ENCODE measurements around the gene CEMIP.
"Not testable (repeated sequence)": the region's sequence is repeated elsewhere in the genome, so short reads cannot be mapped to it uniquely, and the experiment has no call there.

CEMIP gene

GRCh38 chr15:80953001-80953952 is 174.1 kb downstream of the CEMIP start:
- no peak for DNase-seq (ENCODE audit: low read depth)

GRCh38 chr15:80953953-80954778 is 175.0 kb downstream of the CEMIP start:
- DNase-seq (ENCODE audit: low read depth) = no peak

- not testable (repeated sequence) for DNase-seq (ENCODE audit: low read depth)
Measured at GRCh38 chr15:80955571-80956452, 176.6 kb downstream of the CEMIP start.

DNA sequence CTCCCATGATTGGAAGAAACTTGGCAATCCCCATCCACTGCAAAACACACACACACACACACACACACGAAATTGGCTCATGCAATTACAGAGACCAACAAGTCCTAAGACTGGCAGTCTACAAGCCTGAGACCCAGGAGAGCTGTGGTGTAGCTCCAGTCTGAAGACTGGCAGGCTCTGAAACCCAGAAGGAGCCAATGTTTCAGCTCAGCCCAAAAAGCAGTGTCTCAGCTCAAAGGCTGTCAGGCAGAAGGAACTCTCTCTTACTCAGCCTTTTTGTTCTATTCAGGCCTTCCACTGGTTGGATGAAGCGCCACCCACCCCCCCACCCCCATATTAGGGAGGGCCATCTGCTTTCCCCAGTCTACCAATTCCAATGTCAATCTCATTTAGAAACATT is 178.4 kb downstream of the CEMIP start:
- no peak for DNase-seq (ENCODE audit: low read depth)

- no peak for DNase-seq (ENCODE audit: low read depth)
Measured at GRCh38 chr15:80957976-80958375, 178.8 kb downstream of the CEMIP start.

GRCh38 chr15:80958818-80959495 is 179.8 kb downstream of the CEMIP start:
- no peak for DNase-seq (ENCODE audit: low read depth)

DNA sequence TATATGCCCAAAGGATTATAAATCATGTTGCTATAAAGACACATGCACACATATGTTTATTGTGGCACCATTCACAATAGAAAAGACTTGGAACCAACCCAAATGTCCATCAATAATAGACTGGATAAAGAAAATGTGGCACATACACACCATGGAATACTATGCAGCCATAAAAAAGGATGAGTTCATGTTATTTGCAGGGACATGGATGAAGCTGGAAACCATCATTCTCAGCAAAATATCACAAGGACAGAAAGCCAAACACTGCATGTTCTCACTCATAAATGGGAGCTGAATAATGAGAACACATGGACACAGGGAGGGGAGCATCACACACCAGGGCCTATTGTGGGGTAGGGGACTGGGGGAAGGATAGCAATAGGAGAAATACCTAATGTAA is 186.3 kb downstream of the CEMIP start:
- not testable (repeated sequence) for DNase-seq (ENCODE audit: low read depth)

GRCh38 chr15:80966431-80967197 is 187.4 kb downstream of the CEMIP start:
- no peak for DNase-seq (ENCODE audit: low read depth)

GRCh38 chr15:80967451-80967850 is 188.3 kb downstream of the CEMIP start:
- DNase-seq (ENCODE audit: low read depth) = no peak

DNA sequence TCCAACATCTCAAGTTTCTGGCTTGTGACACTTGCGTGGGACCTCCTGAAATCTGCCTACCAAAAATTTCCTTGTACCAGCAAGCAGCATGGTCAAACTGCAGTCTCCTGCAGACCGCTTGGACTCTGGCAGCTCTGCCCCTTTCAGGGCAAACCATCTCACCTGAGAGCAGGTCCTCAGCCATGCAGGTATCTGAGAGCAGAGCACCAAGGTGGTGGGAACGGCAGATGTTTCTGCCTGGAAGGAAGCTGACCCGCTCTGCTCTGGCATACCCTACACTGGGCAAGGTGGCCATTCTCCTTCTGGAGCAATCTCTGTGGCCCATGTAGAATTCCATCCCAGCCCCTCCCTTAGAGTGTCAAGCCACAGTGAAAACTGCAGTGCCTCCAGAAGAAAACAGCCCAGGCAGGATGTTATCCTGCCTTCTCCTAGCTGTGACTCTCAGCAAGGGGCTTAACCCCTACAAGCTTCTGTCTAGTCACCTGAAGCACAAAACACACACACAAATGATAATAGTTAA is 188.9 kb downstream of the CEMIP start:
- no peak for DNase-seq (ENCODE audit: low read depth)

GRCh38 chr15:80969316-80969715 is 190.1 kb downstream of the CEMIP start:
- DNase-seq (ENCODE audit: low read depth) = no peak

- no peak for DNase-seq (ENCODE audit: low read depth)
Measured at GRCh38 chr15:80970018-80970657, 191.0 kb downstream of the CEMIP start.

GRCh38 chr15:80970658-80971057 is 191.5 kb downstream of the CEMIP start:
- no peak for DNase-seq (ENCODE audit: low read depth)

DNA sequence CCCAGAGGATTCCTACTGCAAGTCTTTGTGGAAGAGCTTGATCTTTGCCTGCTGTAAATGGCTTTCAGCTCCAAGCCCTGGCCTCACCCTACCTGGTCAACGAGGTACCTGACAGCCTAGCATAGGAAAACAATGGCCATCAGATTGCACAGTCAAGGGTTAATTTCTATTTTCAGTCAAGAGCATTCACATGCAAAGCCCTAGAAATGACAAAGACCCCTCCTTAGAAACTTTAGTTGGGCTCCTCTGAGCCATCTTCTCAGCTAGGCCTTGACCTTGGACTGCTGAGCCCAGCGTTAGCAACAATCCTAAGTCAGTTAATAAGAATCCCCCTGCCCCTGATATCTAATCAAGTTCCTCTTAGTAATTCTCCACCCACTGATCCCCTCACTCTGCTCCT is 192.0 kb downstream of the CEMIP start:
- no peak for DNase-seq (ENCODE audit: low read depth)

DNA sequence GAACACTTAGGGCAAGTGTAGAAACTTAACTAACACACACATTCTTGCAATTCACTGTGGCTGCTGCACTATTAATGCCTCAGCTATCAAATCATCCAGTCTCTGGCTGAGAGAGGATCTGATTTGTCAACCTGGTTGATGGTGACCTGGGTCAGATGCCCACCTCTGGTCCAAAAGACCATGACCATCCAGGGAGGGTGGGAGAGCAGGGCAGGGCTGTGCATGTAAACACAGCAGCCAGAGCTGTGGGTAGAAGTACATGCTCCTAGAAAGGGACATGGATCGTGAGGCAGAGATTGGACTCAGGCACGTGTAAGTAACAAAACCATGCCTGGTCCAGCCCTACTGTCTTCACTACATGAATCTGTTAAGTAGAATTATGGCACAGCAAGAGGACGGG is 193.1 kb downstream of the CEMIP start:
- no peak for DNase-seq (ENCODE audit: low read depth)

- no peak for DNase-seq (ENCODE audit: low read depth)
Measured at GRCh38 chr15:80974914-80975313, 195.7 kb downstream of the CEMIP start.

- DNase-seq (ENCODE audit: low read depth) = no peak
Measured at GRCh38 chr15:80976851-80977250, 197.7 kb downstream of the CEMIP start.

- DNase-seq (ENCODE audit: low read depth) = no peak
Measured at GRCh38 chr15:80977627-80978036, 198.5 kb downstream of the CEMIP start.

DNA sequence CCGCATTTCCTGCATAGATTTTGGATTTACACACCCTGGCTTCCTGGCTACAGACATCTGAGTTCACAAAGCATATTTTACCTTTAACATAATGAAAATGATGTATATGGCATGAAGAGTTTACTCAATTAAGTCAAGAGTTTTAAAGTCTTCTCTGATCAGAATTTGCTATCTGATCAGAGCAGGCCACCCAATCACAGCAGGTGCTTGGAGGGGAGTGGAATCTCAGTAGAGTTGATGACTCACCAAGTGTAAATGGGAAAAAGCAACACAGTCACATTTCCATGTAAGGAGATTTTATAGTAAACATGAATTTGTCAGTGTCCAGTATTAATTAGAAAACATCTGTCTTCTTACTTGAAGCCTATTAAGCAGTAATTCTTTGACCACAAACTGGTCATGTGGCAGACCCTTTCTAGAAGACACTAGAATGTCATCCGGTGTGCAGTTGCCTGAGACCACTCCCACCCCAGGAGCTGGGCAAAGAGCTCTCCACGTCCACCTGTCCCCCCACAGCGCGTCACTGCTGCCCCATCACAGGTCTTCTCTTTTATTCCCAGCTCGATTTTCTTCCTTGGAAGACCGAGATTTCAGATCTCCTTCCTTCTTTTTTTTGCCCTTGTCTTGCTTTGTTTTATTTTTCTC is 199.6 kb downstream of the CEMIP start:
- no peak for DNase-seq (ENCODE audit: low read depth)
